Kidney glomerular epithelial cell (primary cell): ENCODE measurements around the gene PLK5.

Experiments used
- DNase-seq: peaks from one replicate; lab custom pipeline; 2025; lab: John Stamatoyannopoulos, UW

PLK5 gene

GRCh38 chr19:1555487-1556389, 31.9 kb downstream of the PLK5 start:
- no peak for DNase-seq

GRCh38 chr19:1556390-1557070, 32.7 kb downstream of the PLK5 start:
- no peak for DNase-seq

GRCh38 chr19:1558552-1558951, 34.7 kb downstream of the PLK5 start:
- no peak for DNase-seq

GRCh38 chr19:1560286-1560882, 36.5 kb downstream of the PLK5 start:
- no peak for DNase-seq

GRCh38 chr19:1561236-1561842, 37.5 kb downstream of the PLK5 start:
- no peak for DNase-seq

- DNase-seq: no peak
These were observed 39.4 kb downstream of the PLK5 start for GRCh38 chr19:1563251-1563650.

GRCh38 chr19:1566392-1567115, 42.7 kb downstream of the PLK5 start:
- peak; percentile 76 for DNase-seq

GRCh38 chr19:1567116-1567847, 43.4 kb downstream of the PLK5 start:
- no peak for DNase-seq

GRCh38 chr19:1567848-1568227, 44.0 kb downstream of the PLK5 start:
- DNase-seq: no peak

- DNase-seq: no peak
These were observed 44.6 kb downstream of the PLK5 start, which contains the start of gene MEX3D for GRCh38 chr19:1568320-1569019. MEX3D (minus strand) TSS chr19:1568325; CDS start chr19:1568058, 267 bp downstream.

GRCh38 chr19:1569997-1570396, 46.1 kb downstream of the PLK5 start:
- DNase-seq: no peak

GRCh38 chr19:1570836-1571235, 47.0 kb downstream of the PLK5 start:
- DNase-seq: no peak

GRCh38 chr19:1571358-1571757, 47.5 kb downstream of the PLK5 start:
- DNase-seq: no peak

- DNase-seq: no peak
These were observed 48.9 kb downstream of the PLK5 start for GRCh38 chr19:1572795-1573194.

GRCh38 chr19:1574354-1575136, 50.7 kb downstream of the PLK5 start:
- no peak for DNase-seq

GRCh38 chr19:1575323-1576241, 51.7 kb downstream of the PLK5 start:
- no peak for DNase-seq

- no peak for DNase-seq
These were observed 52.6 kb downstream of the PLK5 start for GRCh38 chr19:1576242-1577089.
